GM18870 (cell line): ENCODE measurements around the gene AKAP13.
"Not testable (repeated sequence)": the region's sequence is repeated elsewhere in the genome, so short reads cannot be mapped to it uniquely, and the experiment has no call there.

ENCODE experiments used
- ATAC-seq: cut with Tn5 transposase; IDR thresholded peaks from one replicate; pipeline ENCODE4 v1.9.1; 2021; ENCODE audit warnings: moderate library complexity; ENCODE audit not compliant: unreplicated experiment

The AKAP13 gene

DNA sequence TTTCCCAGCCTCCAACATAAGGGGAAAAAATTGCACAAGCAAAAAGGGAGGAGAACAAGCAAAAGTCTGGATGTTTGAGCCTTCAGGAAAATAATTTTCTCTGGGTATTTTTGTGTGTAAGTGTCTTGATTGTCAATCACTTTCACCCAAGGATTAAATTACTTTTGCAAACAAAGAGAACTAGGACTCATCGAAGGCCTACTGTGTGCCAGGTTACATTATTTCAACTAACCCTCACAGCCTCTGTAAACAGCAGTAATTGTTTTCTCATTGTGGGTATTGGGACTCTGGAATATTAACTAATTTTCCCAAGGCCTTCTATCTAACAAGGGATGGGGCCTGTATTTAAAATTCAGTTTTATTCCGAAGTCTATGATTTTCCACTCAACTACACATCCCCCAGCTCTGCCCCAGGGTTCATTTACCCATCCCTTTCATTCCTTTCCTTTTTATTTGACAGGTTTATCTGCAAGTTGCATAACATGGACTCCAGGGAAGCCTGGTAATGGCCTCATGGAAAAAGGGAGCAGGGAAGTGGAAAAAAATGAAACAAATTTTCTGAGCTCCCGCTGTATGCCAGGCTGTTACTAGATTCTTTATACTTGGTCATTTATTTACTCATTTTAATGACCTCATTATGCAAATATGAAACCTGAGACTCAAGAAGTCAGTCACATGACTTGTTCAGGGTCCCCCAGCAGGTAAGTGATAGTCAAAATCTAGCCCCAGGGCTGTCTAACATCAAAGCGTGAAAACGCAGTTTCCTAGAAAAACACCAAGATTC lies 32.9 kb upstream of the AKAP13 start:
- ATAC-seq = not testable (repeated sequence)

GRCh38 chr15:85348048-85348766 lies 32.2 kb upstream of the AKAP13 start:
- ATAC-seq = not testable (repeated sequence)

GRCh38 chr15:85349062-85349461 lies 31.3 kb upstream of the AKAP13 start:
- ATAC-seq = not testable (repeated sequence)

GRCh38 chr15:85350395-85350794 lies 30.0 kb upstream of the AKAP13 start:
- ATAC-seq = no peak

DNA sequence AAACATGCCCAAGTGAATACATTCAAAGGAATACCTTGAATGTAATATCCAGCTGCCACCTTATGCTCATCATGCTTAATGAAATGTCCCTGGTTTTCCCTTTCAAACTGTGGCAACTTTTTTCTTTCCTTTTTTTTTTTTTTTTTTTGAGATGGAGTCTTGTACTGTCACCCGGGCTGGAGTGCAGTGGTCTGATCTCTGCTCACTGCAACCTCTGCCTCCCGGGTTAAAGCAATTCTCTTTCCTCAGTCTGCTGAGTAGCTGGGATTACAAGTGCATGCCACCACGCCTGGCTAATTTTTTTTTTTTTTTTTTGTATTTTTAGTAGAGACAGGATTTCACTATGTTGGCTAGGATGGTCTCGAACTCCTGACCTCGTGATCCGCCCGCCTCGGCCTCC lies 28.9 kb upstream of the AKAP13 start:
- not testable (repeated sequence) for ATAC-seq

GRCh38 chr15:85351965-85352364 lies 28.4 kb upstream of the AKAP13 start:
- ATAC-seq = no peak

DNA sequence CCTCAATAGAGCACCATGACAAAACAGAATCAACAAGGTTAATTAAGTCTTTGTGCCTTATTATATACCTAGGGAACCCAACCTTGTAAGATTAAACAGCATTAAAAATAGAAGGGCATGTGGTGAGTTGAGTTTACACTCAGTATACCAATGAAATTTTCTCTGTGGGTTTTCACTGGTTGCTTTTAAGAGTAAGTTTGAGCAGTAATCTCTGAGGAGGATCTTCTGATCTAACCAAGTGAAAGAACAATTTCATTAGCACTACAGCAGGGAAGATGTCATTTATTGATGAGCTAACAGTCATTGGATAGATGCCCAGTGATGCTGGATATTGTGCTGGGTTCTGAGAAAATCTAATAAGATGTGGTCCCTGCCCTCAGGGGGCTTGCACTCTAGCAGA lies 26.9 kb upstream of the AKAP13 start:
- ATAC-seq = no peak

GRCh38 chr15:85354461-85354860 lies 25.9 kb upstream of the AKAP13 start:
- no peak for ATAC-seq

DNA sequence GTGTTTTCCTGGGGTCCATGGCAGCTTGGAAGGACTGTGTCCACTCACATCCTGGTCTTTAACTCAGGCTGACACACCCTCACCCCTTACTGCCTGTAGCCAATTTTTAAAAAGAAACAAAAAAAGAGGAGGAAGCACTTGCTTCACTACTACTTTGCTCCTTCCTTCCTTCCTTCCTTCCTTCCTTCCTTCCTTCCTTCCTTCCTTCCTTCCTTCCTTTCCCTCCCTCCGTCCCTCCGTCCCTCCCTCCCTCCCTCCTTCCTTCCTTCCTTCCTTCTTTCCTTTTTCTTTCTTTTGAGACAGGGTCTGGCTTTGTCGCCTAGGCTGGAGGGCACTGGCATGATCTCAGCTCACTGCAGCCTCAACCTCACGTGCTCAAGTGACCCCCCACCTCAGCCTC lies 25.5 kb upstream of the AKAP13 start:
- ATAC-seq = no peak

DNA sequence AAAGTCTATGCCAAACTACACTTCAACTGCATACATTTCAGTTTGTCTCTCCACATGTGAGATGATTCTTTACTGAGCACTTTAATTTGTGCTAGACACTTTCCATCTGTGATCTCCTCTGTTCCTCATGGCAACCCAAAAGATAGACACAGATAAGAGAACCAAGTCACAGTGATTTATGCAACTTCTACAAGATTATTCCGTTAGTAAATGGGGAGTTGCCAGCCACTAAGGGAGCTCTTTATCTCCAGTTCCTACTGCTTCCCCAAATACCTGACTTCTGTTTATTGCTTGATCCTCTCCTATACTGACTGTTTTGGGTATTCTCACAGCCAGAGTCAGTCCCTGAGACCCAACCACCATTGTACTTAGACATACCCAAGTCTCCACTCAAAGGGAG lies 24.1 kb upstream of the AKAP13 start:
- no peak for ATAC-seq

GRCh38 chr15:85361323-85361722 lies 19.1 kb upstream of the AKAP13 start:
- ATAC-seq = peak; percentile 53

DNA sequence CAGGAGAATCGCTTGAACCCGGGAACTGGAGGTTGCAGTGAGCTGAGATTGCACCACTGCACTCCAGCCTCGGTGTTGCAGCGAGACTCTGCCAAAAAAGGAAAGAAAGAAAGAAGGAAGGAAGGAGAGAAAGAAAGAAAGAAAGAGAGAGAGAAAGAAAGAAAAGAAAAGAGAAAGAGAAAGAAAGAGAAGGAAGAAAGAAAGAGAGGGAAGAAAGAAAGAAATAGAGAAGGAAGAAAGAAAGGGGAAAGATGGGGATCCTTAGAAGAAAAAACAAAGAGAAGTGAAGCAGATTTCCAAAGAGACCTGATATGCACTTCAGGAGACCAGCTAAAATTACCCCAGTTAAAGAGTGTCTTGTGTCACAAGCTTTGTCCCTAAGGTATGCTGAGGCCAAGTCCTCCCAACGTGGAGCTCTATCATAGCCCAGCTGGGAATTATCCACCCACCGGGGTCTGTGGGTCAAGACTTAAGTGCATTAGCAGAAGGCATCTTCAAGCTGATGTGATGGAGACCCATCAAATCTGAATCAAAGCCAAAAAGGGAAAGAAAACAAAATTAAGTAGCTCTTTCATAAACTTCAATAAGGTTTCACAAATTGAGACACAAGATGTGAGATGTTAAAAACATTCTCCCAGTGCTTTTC lies 17.8 kb upstream of the AKAP13 start:
- ATAC-seq = no peak

- no peak for ATAC-seq
These were observed 14.4 kb upstream of the AKAP13 start for GRCh38 chr15:85365980-85366379.

DNA sequence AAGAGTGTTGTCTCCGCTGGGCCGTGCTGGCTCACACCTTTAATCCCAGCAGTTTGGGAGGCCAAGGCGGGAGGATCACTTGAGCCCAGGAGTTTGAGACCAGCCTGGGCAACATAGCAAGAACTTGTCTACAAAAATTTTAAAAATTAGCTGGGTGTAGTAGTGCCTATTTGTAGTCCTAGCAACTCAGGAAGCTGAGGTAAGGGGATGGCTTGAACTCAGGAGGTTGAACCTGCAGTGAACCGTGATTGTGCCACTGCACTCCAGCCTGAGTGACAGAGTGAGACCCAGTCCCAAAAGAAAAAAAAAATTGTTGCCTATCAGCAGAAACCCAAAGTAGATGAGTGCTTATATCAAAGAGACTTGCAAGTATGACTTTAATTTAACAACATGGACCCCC lies 12.7 kb upstream of the AKAP13 start:
- no peak for ATAC-seq

GRCh38 chr15:85374831-85375230 lies 5.6 kb upstream of the AKAP13 start:
- ATAC-seq = no peak

DNA sequence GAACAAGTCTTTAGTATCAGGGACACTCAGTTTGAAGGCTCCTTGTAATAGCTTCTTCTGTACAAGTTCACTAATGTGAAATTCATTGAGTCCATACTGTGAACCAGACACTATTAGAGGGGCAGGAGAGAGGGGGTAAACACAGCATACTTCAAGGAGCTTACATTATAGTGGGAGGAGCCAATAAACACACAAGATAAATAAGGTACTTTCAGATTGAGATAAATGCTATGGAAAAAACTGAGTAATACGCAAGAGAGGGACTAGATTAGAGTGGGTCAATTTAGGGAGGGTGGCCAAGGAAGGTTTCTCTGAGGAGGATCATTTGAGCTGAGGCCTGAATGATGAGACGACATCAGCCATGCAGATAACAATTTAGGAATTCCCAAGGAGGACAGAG lies 3.1 kb upstream of the AKAP13 start:
- ATAC-seq = no peak

GRCh38 chr15:85377986-85378385 lies 2.4 kb upstream of the AKAP13 start:
- no peak for ATAC-seq

DNA sequence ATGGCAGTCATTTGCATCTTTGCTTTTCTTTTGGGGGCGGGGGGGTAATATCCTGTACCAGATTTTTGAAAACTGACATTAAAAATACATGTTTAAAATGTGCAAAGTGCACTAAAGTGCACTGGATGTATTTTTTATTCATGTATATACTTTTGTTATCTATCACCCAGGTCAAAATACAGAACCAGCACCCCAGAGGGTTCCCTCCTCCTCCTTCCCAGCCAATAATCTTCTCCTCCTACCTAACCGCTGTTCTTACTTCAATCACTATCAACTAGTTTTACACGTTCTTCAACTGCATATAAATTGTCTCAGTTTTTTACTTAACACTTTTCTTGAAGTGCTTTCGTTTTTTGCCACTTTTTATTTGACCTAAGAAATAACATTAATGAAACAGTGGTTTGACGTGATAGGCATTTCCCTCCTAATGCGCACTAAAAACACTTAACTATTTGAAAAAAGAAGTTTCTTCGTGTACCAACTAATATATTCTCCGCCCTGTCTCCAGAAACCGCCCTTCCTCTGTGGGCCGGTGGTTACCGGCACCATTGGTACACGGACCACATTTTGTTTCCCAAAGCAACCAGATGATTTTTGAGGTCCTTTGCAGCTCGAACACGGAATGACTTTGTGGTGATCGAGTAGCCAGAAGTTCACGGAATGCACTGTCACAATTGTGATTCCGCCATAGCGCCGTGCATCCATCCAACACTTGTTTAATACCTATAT lies 836 bp upstream of the AKAP13 start:
- no peak for ATAC-seq

- ATAC-seq = peak; percentile 27
These were observed 624 bp downstream of the AKAP13 start for GRCh38 chr15:85380812-85381642.
